HPDE6-E6E7 (cell line): ENCODE results near the gene MEA1.
A peak's percentile ranks its signal among the peaks of the same experiment; 100 is the strongest.
"Not testable (repeated sequence)": the region's sequence is repeated elsewhere in the genome, so short reads cannot be mapped to it uniquely, and the experiment has no call there.

Experiments used
- DNase-seq: peaks from one replicate; pipeline ENCODE4 v3.0.0; 2011; ENCODE audit warnings: missing footprints; ENCODE audit errors: extremely low spot score

Gene MEA1

DNA sequence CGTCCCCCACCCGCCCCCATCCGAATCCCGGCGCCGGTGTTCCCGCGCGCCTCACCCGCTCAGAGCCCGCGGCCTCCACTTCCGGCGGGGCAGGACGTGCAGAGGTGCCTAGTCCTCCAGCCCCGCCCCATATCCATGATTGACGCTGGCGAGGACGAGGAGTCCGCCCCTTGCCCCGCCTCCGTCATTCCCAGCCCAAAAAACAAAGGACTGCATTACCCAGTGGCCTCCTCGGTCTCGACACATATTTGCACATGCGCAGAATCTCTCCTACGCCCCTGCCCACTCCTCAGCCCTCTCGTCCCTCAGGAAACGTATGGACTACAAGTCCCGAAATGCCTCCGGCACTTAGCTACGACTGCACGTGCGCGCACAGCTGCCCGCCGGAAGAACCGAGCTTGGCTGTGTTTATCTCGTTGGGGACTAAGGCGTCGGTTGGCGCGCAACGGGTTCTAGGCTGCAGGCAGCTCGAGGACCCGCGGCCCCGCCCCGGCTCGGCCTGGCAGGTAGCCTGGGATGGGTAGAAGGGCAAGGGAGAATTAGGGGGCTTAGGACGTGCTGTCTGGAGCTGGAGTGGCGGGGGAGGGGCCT is at the start of gene MEA1, which contains the start of gene KLHDC3:
MEA1 (minus strand) TSS at position 104 of the 591 bp plus-strand sequence. CDS start 133 bp downstream, outside the sequence.
KLHDC3 (plus strand) TSS at position 407 of the 591 bp plus-strand sequence. CDS start 2,944 bp downstream, outside the sequence.
- DNase-seq, result peak; percentile 100

DNA sequence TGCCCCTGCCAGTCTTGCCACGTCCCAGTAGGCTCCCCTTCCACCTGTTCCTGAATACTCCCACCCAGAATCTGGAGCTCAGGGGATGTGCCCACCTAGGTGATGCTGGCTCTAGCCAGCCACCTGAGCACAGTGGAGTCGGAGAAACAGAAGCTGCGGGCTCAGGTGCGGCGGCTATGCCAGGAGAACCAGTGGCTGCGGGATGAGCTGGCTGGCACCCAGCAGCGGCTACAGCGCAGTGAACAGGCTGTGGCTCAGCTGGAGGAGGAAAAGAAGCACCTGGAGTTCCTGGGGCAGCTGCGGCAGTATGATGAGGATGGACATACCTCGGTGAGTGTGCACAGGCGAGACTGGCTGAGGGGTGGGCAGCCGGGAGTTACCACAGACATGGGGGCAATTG is 49.1 kb upstream of the MEA1 start:
- DNase-seq, result no peak

DNA sequence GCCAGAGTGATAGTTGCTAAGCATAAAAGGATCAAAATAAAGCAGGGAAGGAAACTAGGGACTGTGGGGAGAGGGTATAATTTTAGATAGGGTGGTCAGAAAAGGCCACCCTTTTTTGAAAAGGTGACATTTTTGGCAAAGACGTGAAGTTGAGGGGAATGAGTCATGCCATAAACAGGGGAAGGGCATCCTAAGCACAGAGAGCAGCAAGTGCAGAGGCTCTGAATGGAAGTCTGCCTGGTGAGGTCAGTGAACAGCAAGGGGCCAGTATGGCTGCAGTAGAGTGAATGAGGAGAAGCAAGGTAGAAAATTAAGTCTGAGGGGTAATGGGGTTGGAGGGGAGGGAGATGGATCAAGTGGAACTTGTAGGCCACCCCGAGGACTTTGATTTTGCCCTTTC is 48.1 kb upstream of the MEA1 start:
- no peak for DNase-seq

DNA sequence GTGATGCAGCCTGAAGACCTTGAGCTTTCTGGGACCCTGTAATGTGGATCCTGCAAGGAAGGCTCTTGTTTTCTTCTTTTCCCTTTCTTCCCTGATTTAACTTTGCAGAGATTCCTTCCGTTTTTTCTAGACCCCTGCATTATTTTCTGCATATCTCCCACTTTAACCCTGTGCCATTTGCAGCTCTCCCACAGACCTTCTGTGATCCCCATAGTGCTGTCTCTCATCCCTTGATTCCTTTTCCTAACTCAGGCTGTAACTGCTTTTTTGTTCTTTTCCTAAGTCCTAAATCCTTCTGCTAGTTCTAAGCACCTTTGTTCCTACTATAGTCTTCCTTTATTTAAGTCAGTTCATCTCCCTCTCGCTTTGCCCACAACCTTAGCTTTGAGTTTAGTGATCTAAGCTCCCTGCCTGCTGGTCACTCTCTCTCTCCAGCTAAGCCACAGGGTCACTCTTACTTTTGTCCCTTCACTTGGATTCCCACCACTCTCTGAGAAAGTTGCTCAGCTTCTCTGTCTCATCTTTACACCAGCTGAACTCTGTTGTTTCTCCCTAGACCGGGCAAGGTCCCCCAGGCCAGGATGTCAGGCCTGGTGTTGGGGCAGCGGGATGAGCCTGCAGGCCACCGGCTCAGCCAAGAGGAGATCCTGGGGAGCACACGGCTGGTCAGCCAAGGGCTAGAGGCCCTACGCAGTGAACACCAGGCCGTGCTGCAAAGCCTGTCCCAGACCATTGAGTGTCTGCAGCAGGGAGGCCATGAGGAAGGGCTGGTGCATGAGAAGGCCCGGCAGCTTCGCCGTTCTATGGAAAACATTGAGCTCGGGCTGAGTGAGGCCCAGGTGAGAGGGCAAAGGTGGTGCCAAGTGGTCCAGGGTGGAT is 47.2 kb upstream of the MEA1 start:
- DNase-seq, result no peak

DNA sequence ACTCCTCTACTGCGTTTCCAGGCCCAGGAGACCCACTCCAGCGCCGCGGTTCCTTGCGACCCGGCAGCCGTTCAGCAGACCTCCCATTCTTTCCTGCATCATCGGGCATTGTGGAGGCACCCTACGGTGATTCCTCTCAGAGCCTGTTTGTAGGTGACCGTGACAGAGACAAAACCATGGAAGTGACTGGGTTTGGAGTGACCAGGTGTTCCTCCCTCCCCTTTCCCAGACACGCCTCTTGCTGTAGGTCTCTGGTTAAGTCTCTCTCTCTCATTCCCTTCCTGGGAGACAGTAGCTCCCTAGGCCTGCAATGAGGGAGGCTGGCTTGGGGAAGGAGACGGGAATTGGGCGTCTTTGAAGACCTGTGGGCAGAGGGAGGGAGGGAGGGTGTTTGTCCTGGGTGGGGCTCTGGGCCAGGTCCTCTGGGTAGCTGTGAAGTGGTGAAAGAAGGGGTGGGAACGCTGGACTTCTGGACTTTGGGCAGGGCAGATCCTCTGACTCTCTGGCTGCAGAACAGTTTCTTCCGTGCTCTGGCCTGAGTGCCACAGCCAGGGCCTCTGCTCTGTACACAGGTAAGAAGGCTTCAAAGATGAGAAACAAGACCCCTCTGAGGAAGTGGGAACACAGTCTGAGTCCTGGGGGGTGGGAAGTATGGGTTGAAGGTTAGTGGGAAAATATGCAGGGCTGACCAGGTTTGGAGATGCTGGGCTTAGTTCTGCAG is 46.4 kb upstream of the MEA1 start:
- peak; percentile 42 for DNase-seq

DNA sequence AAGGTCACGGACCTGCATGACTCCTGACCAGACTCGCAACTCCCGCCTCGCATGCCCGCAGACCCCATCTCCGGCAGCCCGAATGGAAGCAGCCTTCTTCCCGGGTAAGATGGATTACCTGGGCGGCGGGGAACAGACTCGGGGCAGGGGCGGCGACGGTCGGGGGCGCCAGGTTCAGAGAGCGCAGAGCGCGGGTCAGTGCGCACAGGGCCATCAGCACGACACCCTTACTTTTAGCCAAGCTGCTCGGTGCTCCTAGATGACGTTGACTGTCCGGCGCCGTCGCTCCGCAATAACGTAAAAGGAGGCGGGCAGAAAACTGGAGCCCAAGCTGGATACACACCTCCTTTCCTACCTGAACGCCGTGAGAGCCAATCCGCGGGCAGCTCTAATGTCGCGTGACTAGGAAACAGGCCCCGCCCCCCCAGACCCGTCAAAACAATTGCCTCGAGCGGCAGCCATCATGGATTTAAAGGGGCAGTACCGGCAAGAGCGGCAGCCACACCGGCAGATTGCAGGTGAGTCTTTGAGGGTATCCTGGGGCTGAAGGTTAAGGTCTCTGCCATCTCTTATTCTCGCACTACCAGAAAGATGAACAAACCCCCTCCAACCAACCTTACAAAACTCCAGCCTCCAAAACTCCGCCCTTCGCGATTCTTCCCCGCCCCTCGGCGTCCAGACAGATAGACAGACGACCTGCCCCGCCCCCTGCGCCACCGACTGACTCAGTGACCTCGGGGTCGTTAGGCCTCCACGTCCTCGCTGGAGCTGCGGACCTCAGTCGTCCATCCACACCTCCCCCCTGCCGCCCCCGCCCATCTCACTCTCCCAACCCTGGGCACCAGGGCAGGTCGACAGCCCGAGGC is 45.7 kb upstream of the MEA1 start, which contains the start of the genes KLC4 and MRPL2:
KLC4 (plus strand) TSS at position 464 of the 866 bp plus-strand sequence. CDS start 1,705 bp downstream, outside the sequence.
MRPL2 (minus strand) TSS at position 267 of the 866 bp plus-strand sequence; CDS start at position 214, 53 bp downstream.
- DNase-seq, result peak; percentile 100

DNA sequence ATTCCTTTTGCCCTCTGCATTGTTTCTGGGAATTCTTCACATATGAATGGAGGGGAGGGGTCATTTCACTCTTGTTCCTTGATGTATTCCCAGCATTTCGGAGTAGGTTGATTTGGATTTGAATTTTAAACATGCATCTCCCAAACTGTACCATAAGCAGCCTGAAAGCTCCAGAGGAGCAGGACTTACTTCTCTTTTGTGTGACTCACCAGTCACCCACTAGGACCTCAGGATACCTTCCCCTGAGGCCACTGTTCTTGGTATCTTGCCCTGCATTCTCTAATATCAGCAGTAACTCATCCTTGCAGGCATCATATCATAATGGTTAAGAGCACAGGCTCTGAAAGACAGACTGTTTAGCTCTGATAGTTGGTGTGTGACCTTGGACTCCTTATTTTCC is 44.8 kb upstream of the MEA1 start:
- no peak for DNase-seq

DNA sequence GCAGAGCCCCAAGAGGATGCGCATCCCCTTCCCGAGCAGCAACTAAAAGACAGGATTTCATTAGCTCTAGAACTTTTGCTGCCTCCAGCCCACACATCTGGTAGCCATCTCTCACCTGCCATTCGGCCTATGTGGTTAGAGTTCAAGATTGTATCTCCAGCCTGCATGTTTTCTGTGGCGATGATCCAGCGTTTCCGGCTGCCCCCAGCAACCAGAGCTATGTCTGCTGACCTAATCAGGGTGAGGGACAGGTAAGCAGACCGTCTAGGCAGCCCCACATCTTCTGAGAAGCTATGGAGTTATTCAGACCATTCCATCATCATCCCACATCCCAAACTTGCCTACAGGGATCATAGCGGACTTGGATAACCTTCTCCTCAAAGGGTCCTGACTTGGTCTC is 42.2 kb upstream of the MEA1 start:
- DNase-seq, result no peak

DNA sequence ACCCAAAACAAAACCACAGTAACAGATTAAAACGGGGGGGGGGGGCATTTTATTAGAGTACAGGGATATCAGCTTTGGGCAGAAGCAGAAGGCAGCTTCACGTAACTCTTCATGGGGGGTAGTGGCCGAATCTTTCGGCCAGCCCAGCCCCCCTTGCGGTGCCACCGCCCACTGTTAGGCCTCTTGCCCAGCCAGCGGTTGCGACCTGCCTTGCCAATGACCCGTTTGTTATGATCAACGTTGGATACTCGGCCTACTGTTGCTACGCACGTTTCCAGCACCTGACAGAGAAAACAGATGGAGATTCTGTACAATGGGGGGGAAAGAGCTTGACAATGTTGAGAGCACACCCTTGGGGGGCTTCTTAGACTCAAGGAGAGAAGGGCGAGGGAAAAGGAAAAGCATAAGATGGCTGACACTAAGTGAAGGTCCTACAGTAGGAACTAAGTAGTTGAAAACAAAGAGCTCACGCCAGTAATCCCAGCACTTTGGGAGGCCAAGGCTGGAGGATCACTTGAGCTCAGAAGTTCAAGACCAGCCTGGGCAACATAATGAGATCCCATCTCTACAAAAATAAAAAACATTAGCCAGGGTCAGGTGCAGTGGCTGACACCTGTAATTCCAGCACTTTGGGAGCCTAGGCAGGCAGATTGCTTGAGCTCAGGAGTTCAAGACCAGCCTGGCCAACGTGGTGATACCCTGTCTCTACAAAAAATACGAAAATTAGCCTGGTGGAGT is 40.6 kb upstream of the MEA1 start:
- DNase-seq, result no peak

DNA sequence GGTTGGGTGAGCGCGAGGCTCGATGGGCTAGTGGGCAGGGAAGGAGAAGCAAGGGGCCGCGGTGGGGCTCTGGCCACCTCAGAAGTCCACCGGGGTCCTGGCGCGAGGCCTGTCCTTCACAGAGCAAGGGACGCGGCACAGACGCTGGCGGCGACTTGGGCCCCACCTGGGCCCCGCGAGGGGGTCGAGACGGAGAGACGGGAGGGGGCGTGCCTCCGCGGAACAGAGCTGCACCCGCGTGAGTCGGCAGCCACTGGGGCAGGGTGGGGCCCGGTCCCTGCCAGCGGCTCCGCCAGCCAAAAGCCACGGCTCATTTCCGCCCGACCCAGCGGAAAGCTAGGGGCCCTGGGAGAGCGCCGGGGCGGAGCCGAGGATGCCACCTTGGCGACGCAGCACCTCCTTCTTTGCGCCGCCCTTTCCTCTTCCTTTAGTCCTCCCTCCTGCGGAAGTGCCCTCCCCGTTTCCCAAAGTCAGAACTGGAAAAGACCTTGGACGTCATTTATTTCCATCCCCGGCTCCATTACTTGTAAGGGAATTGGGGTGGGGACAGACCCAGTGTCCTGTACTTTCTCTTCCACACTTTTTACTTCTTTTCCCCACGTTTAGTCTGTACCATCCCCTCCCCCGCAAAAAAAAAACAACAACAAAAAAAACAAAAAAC is 39.9 kb upstream of the MEA1 start, which contains the start of gene CUL7:
CUL7 (minus strand) TSS at position 307 of the 661 bp plus-strand sequence. CDS start 1,063 bp downstream, outside the sequence.
- DNase-seq, result peak; percentile 98

DNA sequence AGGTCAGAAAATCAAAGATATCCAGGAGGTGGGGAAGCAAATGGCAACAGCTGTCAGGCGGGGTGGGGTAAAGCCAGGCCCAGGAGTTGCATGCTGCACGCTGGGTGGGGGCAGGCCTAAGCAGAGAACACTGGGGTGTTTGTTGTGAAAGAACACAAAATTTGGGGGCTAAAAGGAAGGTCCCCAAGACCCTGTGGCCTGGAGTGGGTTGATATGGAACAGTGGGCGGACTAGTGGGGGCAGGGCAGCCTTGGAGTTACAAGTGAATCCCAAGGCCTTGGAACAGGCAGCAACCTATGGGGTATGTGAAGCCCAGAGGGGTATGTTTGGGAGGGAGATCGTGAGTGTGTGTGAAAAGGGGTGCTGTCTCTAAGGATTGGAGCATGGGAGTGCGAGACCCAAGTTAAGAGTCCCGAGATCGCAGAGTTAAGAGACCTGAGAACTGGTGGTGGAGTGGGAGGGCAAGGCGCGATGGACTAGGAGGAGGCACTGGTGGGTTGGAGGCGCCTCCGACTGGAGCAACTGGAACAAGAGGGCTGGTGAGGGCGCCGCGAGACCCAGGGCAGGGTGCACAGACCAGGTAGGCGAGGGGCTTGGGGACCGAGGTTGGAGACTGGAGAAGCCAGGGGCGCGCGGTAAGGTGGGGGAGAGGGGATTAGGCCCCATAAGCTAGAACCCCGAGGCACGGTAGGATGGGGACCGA is 39.2 kb upstream of the MEA1 start:
- DNase-seq, result peak; percentile 16

DNA sequence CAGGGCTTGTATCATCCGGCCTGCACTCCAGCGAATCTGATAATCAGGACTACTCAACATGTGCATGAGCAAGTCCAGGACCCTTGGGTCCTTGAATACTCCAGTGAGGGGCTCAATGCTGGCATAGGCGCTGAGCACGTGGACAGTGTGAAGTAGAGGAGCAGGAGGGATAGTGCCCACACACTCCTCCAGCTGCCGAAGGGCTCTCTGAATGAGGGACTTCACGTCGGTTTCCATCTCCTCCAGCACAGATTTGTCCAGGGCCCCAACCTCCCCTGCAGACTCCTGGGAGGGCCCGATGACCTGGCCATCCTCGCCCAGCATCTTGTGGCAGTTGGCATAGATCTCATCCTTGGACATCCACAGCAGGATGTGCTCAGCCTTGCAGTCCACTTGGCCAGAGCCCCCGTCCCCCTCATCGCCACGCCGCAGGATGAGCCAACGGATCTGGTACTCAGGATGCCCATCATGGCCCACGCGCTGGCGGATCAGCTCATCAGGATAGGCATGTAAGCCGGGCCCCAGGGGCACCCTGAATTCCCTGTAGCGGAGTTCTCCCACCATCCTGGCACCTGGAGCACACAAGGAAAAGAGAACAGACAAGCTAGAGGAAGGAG is 38.6 kb upstream of the MEA1 start:
- DNase-seq, result no peak

DNA sequence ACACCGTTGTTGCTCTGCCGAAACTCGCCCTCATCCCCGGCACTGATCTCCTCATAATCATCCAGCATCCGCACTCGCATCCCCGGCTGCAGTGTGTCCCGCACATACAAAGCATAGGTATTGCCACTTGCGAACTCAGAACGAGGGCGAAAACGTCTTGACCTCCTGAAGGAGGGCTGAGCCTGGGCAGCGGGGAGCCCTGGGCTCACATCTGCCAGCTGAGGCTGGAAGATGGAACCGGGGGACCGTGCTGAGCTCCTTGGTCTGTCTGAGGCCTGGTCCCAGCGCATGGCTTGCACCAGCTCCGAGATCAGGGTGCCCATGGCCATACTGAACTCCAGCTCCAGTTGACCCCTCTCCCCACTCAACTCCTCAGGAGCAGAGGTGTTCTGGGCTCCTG is 37.2 kb upstream of the MEA1 start:
- DNase-seq, result no peak

DNA sequence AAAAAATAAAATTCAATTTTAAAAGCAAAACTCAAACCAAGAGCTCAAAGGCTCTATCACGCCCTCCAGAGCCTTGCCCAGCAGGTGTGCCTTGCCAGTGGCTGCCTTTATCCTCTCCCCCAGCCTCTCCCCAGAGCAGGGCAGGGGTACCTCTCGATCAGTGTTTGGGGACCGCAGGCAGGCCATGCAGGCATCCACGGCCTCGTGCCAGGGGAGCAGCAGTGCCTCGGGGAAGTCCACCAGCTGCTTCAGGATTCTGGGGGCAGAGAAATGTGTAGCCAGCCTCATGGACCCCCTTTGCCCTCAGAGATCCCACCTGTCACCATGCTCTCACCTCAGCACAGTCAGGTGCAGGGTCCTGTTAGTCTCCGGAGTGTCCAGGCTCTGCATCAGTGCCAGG is 34.3 kb upstream of the MEA1 start:
- no peak for DNase-seq

DNA sequence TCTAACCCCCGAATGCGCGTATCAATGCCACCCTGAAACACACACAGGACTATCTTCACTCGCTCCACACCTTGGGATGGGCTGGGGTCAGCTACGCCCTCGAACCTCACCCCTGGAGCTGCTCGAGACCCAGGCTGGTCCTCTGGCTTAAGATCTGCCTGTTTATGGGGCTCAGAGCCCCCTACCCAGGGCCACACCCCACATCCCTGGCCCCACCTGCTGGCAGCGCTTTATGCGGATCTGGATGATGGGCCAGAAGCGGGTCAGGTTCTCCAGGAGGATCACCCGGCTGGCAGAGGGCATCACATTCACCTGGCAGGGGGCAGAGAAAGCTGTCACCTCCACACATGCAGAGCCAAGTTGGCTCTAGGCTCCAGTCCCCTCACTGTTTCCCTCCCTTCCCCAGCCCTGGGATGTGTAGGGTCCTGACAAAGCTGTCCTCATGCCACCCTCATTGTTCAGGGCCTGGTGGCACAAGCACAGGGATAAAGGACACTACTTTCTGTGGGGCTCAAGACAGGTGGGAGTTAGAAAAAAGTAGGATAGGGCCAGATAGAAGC is 31.7 kb upstream of the MEA1 start:
- DNase-seq, result no peak

DNA sequence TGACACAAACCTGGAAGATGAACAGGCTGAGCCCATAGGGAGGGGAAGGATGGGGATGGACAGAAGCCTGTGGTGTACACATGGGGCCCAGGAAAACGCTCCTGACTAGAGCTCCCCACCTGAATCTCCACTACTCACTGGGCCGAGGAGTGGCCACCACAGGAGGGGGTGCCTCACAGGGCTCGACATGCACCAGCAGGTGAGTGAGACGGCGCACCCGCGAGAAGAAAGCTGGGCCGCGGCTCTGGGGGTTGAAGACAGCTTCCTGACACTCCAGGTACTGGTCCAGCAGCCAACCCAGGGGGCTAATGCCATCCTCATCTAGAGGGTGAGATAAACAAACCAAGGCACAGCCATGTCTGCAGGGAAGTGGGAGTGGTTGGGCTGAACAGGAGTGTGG is 29.6 kb upstream of the MEA1 start:
- no peak for DNase-seq

DNA sequence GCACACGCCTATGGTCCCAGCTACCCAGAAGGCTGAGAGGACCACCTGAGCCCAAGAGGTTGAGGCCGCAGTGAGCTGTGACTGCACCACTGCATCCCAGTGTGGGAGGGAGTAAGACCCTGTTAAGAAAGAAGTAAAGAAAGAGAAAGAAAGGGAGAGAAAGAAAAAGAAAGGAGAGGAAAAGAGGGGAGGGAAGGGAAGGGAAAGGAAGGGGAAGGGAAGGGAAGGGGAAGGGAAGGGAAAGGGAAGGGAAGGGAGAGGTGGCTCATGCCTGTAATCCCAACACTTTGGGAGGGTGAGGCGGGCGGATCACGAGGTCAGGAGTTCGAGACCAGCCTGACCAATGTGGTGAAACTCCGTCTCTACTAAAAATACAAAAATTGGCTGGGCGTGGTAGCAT is 27.7 kb upstream of the MEA1 start:
- not testable (repeated sequence) for DNase-seq

DNA sequence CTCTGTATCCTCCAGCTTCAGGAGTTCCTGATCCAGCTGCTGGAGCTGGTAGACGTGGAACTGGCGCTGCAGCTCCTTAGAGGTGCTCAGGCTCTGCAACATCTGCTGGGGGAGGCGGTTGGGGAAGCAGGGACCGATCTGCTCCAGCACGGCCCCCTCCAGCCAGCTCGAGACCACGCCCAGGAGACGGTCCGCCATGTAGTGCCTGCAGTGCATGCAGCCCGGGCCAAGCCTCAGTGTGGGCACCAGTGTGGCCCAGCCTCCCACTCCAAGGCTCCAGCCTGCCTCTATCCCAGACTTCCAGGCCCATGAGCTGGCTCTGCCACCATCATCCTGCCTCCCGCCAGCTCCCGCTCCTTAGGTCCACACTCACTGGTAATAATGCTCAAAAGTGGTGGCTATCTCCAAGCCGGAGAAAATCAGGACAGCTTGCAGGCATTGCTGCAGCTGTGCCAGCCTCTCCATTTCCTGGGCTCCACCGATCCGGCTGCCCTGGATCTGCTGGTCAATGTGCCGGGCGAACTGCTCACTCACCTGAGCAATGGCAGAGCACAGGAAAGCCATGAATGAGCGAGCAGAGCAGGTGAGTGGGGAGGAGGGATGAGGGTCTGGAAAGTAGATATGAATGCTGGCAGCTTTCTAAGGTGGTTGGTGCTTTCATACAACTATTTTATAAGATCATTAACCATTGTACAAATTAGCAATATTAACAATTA is 27.0 kb upstream of the MEA1 start:
- DNase-seq, result no peak
